Gastroesophageal sphincter (tissue), 3 donors: ENCODE measurements around the gene CACNA2D3.

Experiments
- CTCF ChIP-seq, 4 experiments: fragments of 200-600 bp in 2 of 4; fragments of 450-650 bp in 2 of 4; sonication (generic) in 1 of 4; IDR thresholded peaks; one replicate each; pipeline ENCODE4 v1.5.1; 2017 to 2019; ENCODE audit warnings: antibody characterized with exemption in 4 of 4, mild to moderate bottlenecking in 2 of 4, moderate library complexity in 2 of 4
- EP300 ChIP-seq: sonication (generic); formaldehyde crosslinking; IDR thresholded peaks from one replicate; pipeline ENCODE4 v1.6.1; 2017; ENCODE audit warnings: antibody characterized with exemption, mild to moderate bottlenecking
- POLR2AphosphoS5 ChIP-seq: sonication (generic); formaldehyde crosslinking; IDR thresholded peaks from one replicate; pipeline ENCODE4 v1.6.1; 2017; ENCODE audit warnings: antibody characterized with exemption

- TF ChIP-seq EP300 (no peak), CTCF (IDR thresholded peaks at IDR 0.05) (no peak), POLR2AphosphoS5 (no peak)
These were observed 46.1 kb downstream of the CACNA2D3 start for GRCh38 chr3:54168451-54168850.
